K562 (cell line): ENCODE data around the gene MAP1LC3B2. TPM values are rescaled to one million over a fixed set of nuclear protein-coding genes. Genes with fewer than 3 reads are reported as not detected.

Source experiments
- ATAC-seq: fragments of 200-7000 bp; cut with Tn5 transposase; 3 replicates; pipeline ENCODE4 v1.9.1; 2020; ENCODE audit warnings: moderate library complexity
- BruUV-seq: library from RNA; stranded (reverse); fragments of 400-500 nt; replicated peaks from 2 replicates; lab custom pipeline; 2021; lab: Mats Ljungman, UMichigan
- CTCF ChIA-PET: fragments of 300-600 bp; formaldehyde crosslinking; extraction: SDS; loops from one replicate; lab custom pipeline; 2021; ENCODE audit warnings: low intra/inter-chr PET ratio; lab: Yijun Ruan, JAX
- POLR2A ChIA-PET: fragments of 300-600, 350-650 bp; sonication (Branson Sonifier 250); formaldehyde crosslinking; extraction: SDS; loops from one replicate; lab custom pipeline; 2021; ENCODE audit warnings: antibody characterized with exemption, inconsistent platforms; lab: Yijun Ruan, JAX
- DNase-seq, 4 experiments: peaks; one replicate each; pipeline versions ENCODE4 v3.0.0 to v3.0.0-alpha.2; 2011 to 2018; ENCODE audit warnings: low spot score in 3 of 4, mixed read lengths in 3 of 4; ENCODE audit errors: extremely low read depth in 1 of 4
- FAIRE-seq: peaks from 2 replicates; lab custom pipeline; 2011; peaks lifted over from hg19 to GRCh38; lab: Jason Lieb, UNC
- H2AFZ ChIP-seq: 2 replicates; pipeline ENCODE4 v1.6.0; 2011; ENCODE audit warnings: low read depth, low read length, control low read depth, inconsistent platforms
- H3K27ac ChIP-seq: fragments of 200-600 bp; 3 replicates; pipeline ENCODE4 v1.8.0; 2011; ENCODE audit warnings: low read depth, mild to moderate bottlenecking, control low read depth, inconsistent platforms, low read length, moderate library complexity, mixed read lengths; ENCODE audit errors: extremely low read depth
- H3K27me3 ChIP-seq, 2 experiments: fragments of 300-600 bp in 1 of 2; 2 replicates in 1 of 2; 3 replicates in 1 of 2; pipeline versions ENCODE4 v1.6.0 to v1.8.0; 2011; ENCODE audit warnings: inconsistent platforms in 2 of 2, low read length in 2 of 2, mild to moderate bottlenecking in 1 of 2, mixed read lengths in 1 of 2, moderate library complexity in 1 of 2; ENCODE audit not compliant: control insufficient read depth in 2 of 2, insufficient read depth in 2 of 2
- H3K36me3 ChIP-seq: fragments of 300-600 bp; 3 replicates; pipeline ENCODE4 v1.8.0; 2011; ENCODE audit warnings: mild to moderate bottlenecking, low read length, inconsistent platforms; ENCODE audit not compliant: control insufficient read depth, insufficient read depth
- H3K4me1 ChIP-seq, 2 experiments: fragments of 200-600 bp in 1 of 2; replicated peaks in 1 of 2; 2 replicates in 1 of 2; 3 replicates in 1 of 2; pipeline versions ENCODE4 v1.5.1 to v1.8.0; 2011; ENCODE audit warnings: inconsistent platforms in 2 of 2, low read length in 2 of 2, mild to moderate bottlenecking in 1 of 2, mixed read lengths in 1 of 2, moderate library complexity in 1 of 2; ENCODE audit not compliant: control insufficient read depth in 2 of 2, insufficient read depth in 2 of 2
- H3K4me2 ChIP-seq: 2 replicates; pipeline ENCODE4 v1.6.1; 2011; ENCODE audit warnings: low read length, control low read depth, inconsistent platforms, mixed read lengths; ENCODE audit not compliant: insufficient read depth
- H3K4me3 ChIP-seq: fragments of 200-600 bp; sonication (generic), shearing (Covaris generic); 2 replicates; pipeline ENCODE4 v1.5.1; 2016; ENCODE audit warnings: control low read depth, inconsistent platforms
- H3K79me2 ChIP-seq: fragments of 200-600 bp; 3 replicates; pipeline ENCODE4 v1.8.0; 2011; ENCODE audit warnings: low read length, inconsistent platforms; ENCODE audit not compliant: control insufficient read depth, insufficient read depth
- H3K9ac ChIP-seq, 2 experiments: 2 replicates each; pipeline versions ENCODE4 v1.6.0 to v1.6.1; 2011; ENCODE audit warnings: low read depth in 2 of 2, low read length in 2 of 2, control low read depth in 1 of 2, inconsistent platforms in 1 of 2, mild to moderate bottlenecking in 1 of 2, mixed read lengths in 1 of 2; ENCODE audit not compliant: insufficient read depth in 1 of 2
- H3K9me1 ChIP-seq: one replicate; pipeline ENCODE4 v1.6.0; 2011; ENCODE audit warnings: inconsistent platforms, mild to moderate bottlenecking, low read length, moderate library complexity; ENCODE audit not compliant: control insufficient read depth, insufficient read depth
- H3K9me3 ChIP-seq: replicated peaks from 2 replicates; pipeline ENCODE4 v1.5.1; 2011; ENCODE audit warnings: low read depth, low read length, inconsistent platforms; ENCODE audit not compliant: control insufficient read depth, insufficient read depth
- H4K20me1 ChIP-seq: replicated peaks from 2 replicates; pipeline ENCODE4 v1.6.1; 2011; ENCODE audit warnings: low read length, inconsistent platforms, mixed read lengths; ENCODE audit not compliant: control insufficient read depth, insufficient read depth
- HDAC1 ChIP-seq, 2 experiments: fragments of 450-650 bp; IDR thresholded peaks; 2 replicates each; pipeline ENCODE4 v1.6.1; 2016 to 2017; ENCODE audit warnings: inconsistent platforms in 1 of 2, mild to moderate bottlenecking in 1 of 2, moderate library complexity in 1 of 2
- REST ChIP-seq, 2 experiments: fragments of 450-650 bp; formaldehyde crosslinking in 1 of 2; IDR thresholded peaks; 2 replicates each; pipeline versions ENCODE4 v1.4.0 to v1.6.1; 2014 to 2020; ENCODE audit warnings: mild to moderate bottlenecking in 2 of 2, borderline replicate concordance in 1 of 2, low read depth in 1 of 2
- U2AF1 ChIP-seq: fragments of 200-400 bp; formaldehyde crosslinking; optimal IDR thresholded peaks from 2 replicates; pipeline ENCODE3; 2017; ENCODE audit warnings: mild to moderate bottlenecking, low read depth, low read length, moderate library complexity
- WGBS: fragments of 100-300 bp; shearing (Covaris generic); methylation state at CpG from one replicate; pipeline ENCODE4 v1.1.6; 2016; ENCODE audit warnings: low coverage, mixed read lengths; ENCODE audit not compliant: insufficient coverage; ENCODE audit errors: missing lambda C conversion rate; 5-methylcytosine and 5-hydroxymethylcytosine counted together
- in situ Hi-C: fragments of 300-500 bp; cut with MboI; formaldehyde crosslinking; loops from 4 replicates; pipeline ENCODE4 v1.15.0; 2018; ENCODE audit warnings: inconsistent platforms, mixed read lengths
- intact Hi-C: fragments of 100-400 bp; cut with micrococcal nuclease; formaldehyde crosslinking; loops from 2 replicates; pipeline ENCODE4 v1.14.2; 2022
- polyA plus RNA-seq, 8 experiments: library from polyadenylated mRNA; depleted of rRNA in 4 of 8; stranded (reverse) in 5 of 8; unstranded in 3 of 8; fragments of >200 nt; fragmentation: Nextera tagmentation in 2 of 8; fragmentation: Illumina TruSeq in 1 of 8; extraction: Ambion mirVana in 2 of 8; extraction: Trizol in 1 of 8; gene quantifications; 2 replicates each; pipeline versions ENCODE4 v1.2.1 to v1.2.3, GENCODE V29; 2011 to 2014; ENCODE audit warnings: inconsistent platforms in 1 of 8, missing spikeins in 1 of 8
- total RNA-seq, 7 experiments: library from RNA; depleted of rRNA in 6 of 7; stranded (reverse); fragments of >200 nt in 6 of 7; fragmentation: Illumina TruSeq in 2 of 7; extraction: Trizol in 2 of 7; gene quantifications; 2 replicates each; pipeline versions ENCODE4 v1.2.1 to v1.2.3, GENCODE V29; 2011 to 2021; ENCODE audit warnings: low replicate concordance in 1 of 7

Gene MAP1LC3B2
- total and polyA plus RNA-seq, 9 of the 15 experiments (the other 6 are each of a cell fraction or from before 2014, with no cell fraction given), result 0.53 to 2.8 (median 0.76) TPM; not detected in 2

GRCh38 chr12:116525418-116526001, 33.7 kb upstream of the MAP1LC3B2 start:
- Histone ChIP-seq H2AFZ (peak overlapping the region; percentile 28; the same call in 1 of the 2 replicates), H3K9me3 (no peaks in the 10 kb centered on the region), H3K4me1 (peaks cover 4 to 16% of the 10 kb centered on the region in 2 experiments), H3K4me3 (no peak overlapping the region), H4K20me1 (no peaks in the 10 kb centered on the region), H3K36me3 (no peaks in the 10 kb centered on the region), H3K9ac (no peak overlapping the region), H3K9me1 (peaks cover 3% of the 10 kb centered on the region), H3K4me2 (no peak overlapping the region), H3K27ac (no peak overlapping the region), H3K27me3 (no peaks in the 10 kb centered on the region), H3K79me2 (no peaks in the 10 kb centered on the region)
- intact Hi-C loops, result no loop called here
- FAIRE-seq (no peak), ATAC-seq (no peak), DNase-seq (no peak)
- CTCF ChIA-PET, result interaction anchor here (0.6 kb wide), 1 partner anchor 259 kb away, joined by 3 read pairs; no protein-coding TSS in a partner anchor
- POLR2A ChIA-PET, result no interaction called here
- WGBS, result 59% methylated on average over 15 of the region's 15 CpGs
- BruUV-seq, result no TSS peak
- in situ Hi-C loops, result no loop called here
- TF ChIP-seq U2AF1, result no peak
- TF ChIP-seq HDAC1 (IDR thresholded peaks at IDR 0.05), result 0 out of 4 replicates have a peak, but pooled peaks of 1 of the 2 experiments have one; percentile 0
- TF ChIP-seq REST (IDR thresholded peaks at IDR 0.05; ENCODE audit: borderline replicate concordance), result no peak
- TF ChIP-seq REST (CRISPR knock-in tag; IDR thresholded peaks at IDR 0.05; ENCODE audit: low read depth), result no peak
